IMR-90 (cell line): ENCODE measurements around the gene ACTR10. TPM values are rescaled to one million over a fixed set of nuclear protein-coding genes. Genes with fewer than 3 reads are reported as not detected.
A peak's percentile ranks its signal among the peaks of the same experiment; 100 is the strongest.

Experiments used
- ATAC-seq: fragments of 200-7000 bp; cut with Tn5 transposase; 2 replicates; pipeline ENCODE4 v1.9.1; 2020; ENCODE audit warnings: low read depth, mild to moderate bottlenecking, moderate library complexity
- BruUV-seq: library from RNA; stranded (reverse); fragments of 400-500 nt; replicated peaks from 2 replicates; lab custom pipeline; 2021; lab: Mats Ljungman, UMichigan
- CTCF ChIA-PET: fragments of 300-600 bp; formaldehyde crosslinking; extraction: SDS; loops from one replicate; lab custom pipeline; 2021; ENCODE audit warnings: antibody characterized with exemption; lab: Yijun Ruan, JAX
- POLR2A ChIA-PET: fragments of 300-600 bp; sonication (Branson Sonifier 250); formaldehyde crosslinking; loops from one replicate; lab custom pipeline; 2022; ENCODE audit warnings: antibody characterized with exemption; ENCODE audit not compliant: unreplicated experiment; lab: Charles Lee
- DNase-seq: peaks from one replicate; pipeline ENCODE4 v3.0.0; 2013
- H2AFZ ChIP-seq: replicated peaks from 2 replicates; pipeline ENCODE3; 2013; ENCODE audit warnings: low read length, mild to moderate bottlenecking; ENCODE audit not compliant: poor library complexity
- H2AK5ac ChIP-seq: 2 replicates; pipeline ENCODE4 v1.6.1; 2013; ENCODE audit warnings: low read depth, low read length, inconsistent platforms
- H2AK9ac ChIP-seq: replicated peaks from 2 replicates; pipeline ENCODE3; 2013; ENCODE audit warnings: mild to moderate bottlenecking, low read depth, low read length, moderate library complexity; ENCODE audit not compliant: poor library complexity
- H2BK120ac ChIP-seq: 2 replicates; pipeline ENCODE4 v1.6.1; 2013; ENCODE audit warnings: low read depth, low read length, inconsistent platforms
- H2BK15ac ChIP-seq: 3 replicates; pipeline ENCODE4 v1.6.1; 2013; ENCODE audit warnings: low read depth, low read length, inconsistent platforms
- H2BK20ac ChIP-seq: 2 replicates; pipeline ENCODE4 v1.6.1; 2013; ENCODE audit warnings: low read depth, mild to moderate bottlenecking, inconsistent platforms, low read length, moderate library complexity
- H2BK5ac ChIP-seq: 2 replicates; pipeline ENCODE4 v1.6.1; 2013; ENCODE audit warnings: mild to moderate bottlenecking, low read depth, low read length, inconsistent platforms; ENCODE audit not compliant: poor library complexity, severe bottlenecking
- H3K14ac ChIP-seq: replicated peaks from 2 replicates; pipeline ENCODE4 v1.6.1; 2013; ENCODE audit warnings: low read depth, low read length, inconsistent platforms
- H3K18ac ChIP-seq: 2 replicates; pipeline ENCODE4 v1.6.1; 2013; ENCODE audit warnings: low read depth, low read length, control low read depth
- H3K23ac ChIP-seq: 2 replicates; pipeline ENCODE4 v1.6.1; 2013; ENCODE audit warnings: low read depth, low read length, inconsistent platforms
- H3K27ac ChIP-seq: 2 replicates; pipeline ENCODE4 v1.5.1; 2013; ENCODE audit warnings: mild to moderate bottlenecking, control low read depth, low read length; ENCODE audit not compliant: insufficient read depth
- H3K27me3 ChIP-seq: 2 replicates; pipeline ENCODE4 v1.6.1; 2013; ENCODE audit warnings: low read length; ENCODE audit not compliant: control insufficient read depth, insufficient read depth
- H3K36me3 ChIP-seq: 2 replicates; pipeline ENCODE4 v1.6.1; 2013; ENCODE audit warnings: low read length, mixed read lengths; ENCODE audit not compliant: control insufficient read depth, insufficient read depth
- H3K4ac ChIP-seq: 2 replicates; pipeline ENCODE4 v1.6.1; 2013; ENCODE audit warnings: low read depth, low read length, inconsistent platforms
- H3K4me1 ChIP-seq: 2 replicates; pipeline ENCODE4 v1.6.1; 2013; ENCODE audit warnings: low read length, mixed read lengths; ENCODE audit not compliant: control insufficient read depth, insufficient read depth
- H3K4me2 ChIP-seq: 2 replicates; pipeline ENCODE4 v1.6.1; 2013; ENCODE audit warnings: low read depth, mild to moderate bottlenecking, control low read depth, low read length, moderate library complexity
- H3K4me3 ChIP-seq: 2 replicates; pipeline ENCODE4 v1.5.1; 2013; ENCODE audit warnings: low read depth, mild to moderate bottlenecking, control low read depth, low read length, moderate library complexity; ENCODE audit not compliant: insufficient read depth
- H3K56ac ChIP-seq: 2 replicates; pipeline ENCODE4 v1.6.1; 2013; ENCODE audit warnings: low read length, inconsistent platforms; ENCODE audit not compliant: insufficient read depth; ENCODE audit errors: extremely low read depth
- H3K79me1 ChIP-seq, 2 experiments: 2 replicates each; pipeline ENCODE4 v1.6.1; 2013; ENCODE audit warnings: low read length in 2 of 2, inconsistent platforms in 1 of 2, low read depth in 1 of 2
- H3K9ac ChIP-seq: 2 replicates; pipeline ENCODE4 v1.6.1; 2013; ENCODE audit warnings: low read depth, low read length, control low read depth
- H3K9me1 ChIP-seq: 2 replicates; pipeline ENCODE4 v1.6.1; 2013; ENCODE audit warnings: low read length, inconsistent platforms; ENCODE audit not compliant: insufficient read depth
- H3K9me3 ChIP-seq: 2 replicates; pipeline ENCODE4 v1.6.1; 2013; ENCODE audit warnings: low read length; ENCODE audit not compliant: control insufficient read depth, insufficient read depth
- H4K20me1 ChIP-seq: 2 replicates; pipeline ENCODE4 v1.6.1; 2013; ENCODE audit warnings: low read length, inconsistent platforms; ENCODE audit not compliant: insufficient read depth
- H4K5ac ChIP-seq: 2 replicates; pipeline ENCODE4 v1.6.1; 2013; ENCODE audit warnings: mild to moderate bottlenecking, low read depth, low read length, control low read depth
- H4K8ac ChIP-seq, 2 experiments: 2 replicates each; pipeline ENCODE4 v1.6.1; 2013; ENCODE audit warnings: low read depth in 2 of 2, low read length in 2 of 2, control low read depth in 1 of 2, inconsistent platforms in 1 of 2
- H4K91ac ChIP-seq: 2 replicates; pipeline ENCODE4 v1.6.1; 2013; ENCODE audit warnings: low read depth, low read length, inconsistent platforms; ENCODE audit not compliant: insufficient read depth
- MXI1 ChIP-seq: IDR thresholded peaks from 2 replicates; pipeline ENCODE4 v1.6.1; 2012; ENCODE audit warnings: low read depth, mild to moderate bottlenecking, low read length, moderate library complexity, borderline replicate concordance
- NFE2L2 ChIP-seq: fragments of 150-350 bp; IDR thresholded peaks from 2 replicates; pipeline ENCODE4 v1.6.1; 2016; ENCODE audit warnings: low read depth, mild to moderate bottlenecking, low read length
- WGBS, 2 experiments: methylation state at CpG; one replicate each; pipeline versions ENCODE4 v1.1.5 to v1.1.7; 2013; ENCODE audit warnings: missing lambda C conversion rate in 2 of 2; ENCODE audit not compliant: insufficient read length in 1 of 2; ENCODE audit errors: extremely low coverage in 2 of 2; 5-methylcytosine and 5-hydroxymethylcytosine counted together
- dilution Hi-C: fragments of 300-500 bp; cut with HindIII; formaldehyde crosslinking; loops from one replicate; pipeline ENCODE4 v1.14.3; 2018; ENCODE audit warnings: low sequenced_read_pairs; ENCODE audit not compliant: unreplicated experiment
- in situ Hi-C: fragments of 300-500 bp; cut with MboI; formaldehyde crosslinking; loops from 3 replicates; pipeline ENCODE4 v1.14.3; 2019; ENCODE audit warnings: low sequenced_read_pairs, inconsistent platforms, mixed read lengths
- intact Hi-C: fragments of 100-400 bp; cut with micrococcal nuclease; formaldehyde crosslinking; loops from 2 replicates; pipeline ENCODE4 v1.10.0; 2022
- polyA plus RNA-seq, 3 experiments: library from polyadenylated mRNA; depleted of rRNA; stranded (reverse); fragments of >200 nt; gene quantifications; 2 replicates each; pipeline ENCODE4 v1.2.3, GENCODE V29; 2012; ENCODE audit warnings: low replicate concordance in 1 of 3
- total RNA-seq: library from RNA; depleted of rRNA; stranded (reverse); fragments of >200 nt; gene quantifications from 2 replicates; pipeline ENCODE4 v1.2.3, GENCODE V29; 2012

Gene ACTR10
- total and polyA plus RNA-seq, 2 of the 4 experiments (the other 2 are of a cell fraction), result 71.0 to 71.7 TPM

DNA sequence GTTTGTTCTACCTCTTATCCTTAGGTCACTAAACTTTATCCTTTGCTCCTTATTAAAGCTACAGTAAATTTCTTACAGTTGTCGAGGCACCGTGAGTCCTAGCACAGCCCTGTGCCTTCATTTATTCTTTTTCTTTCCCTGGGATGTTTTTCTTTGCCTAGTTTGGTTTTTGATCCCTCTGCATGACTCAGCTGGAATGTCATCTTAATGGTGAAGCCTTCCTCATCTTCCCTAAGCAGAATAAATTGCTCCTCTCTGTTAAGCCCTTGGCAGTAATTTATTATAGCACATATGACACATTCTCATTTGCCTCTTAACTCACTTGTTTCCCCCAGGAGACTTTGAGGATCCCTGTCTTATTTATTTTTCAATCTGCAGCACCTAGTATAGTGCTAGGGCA lies 16.6 kb downstream of the ACTR10 start:
- intact Hi-C loops, result loop anchor here (10.0 kb wide), 1 partner anchor 1278 kb away; no protein-coding TSS in a partner anchor
- ChIA-PET POLR2A (no interaction called here), CTCF (interaction anchor here (1.0 kb wide), 1 partner anchor 108 kb away, joined by 3 read pairs; no protein-coding TSS in a partner anchor)
- no peak overlapping the region for H2AK9ac ChIP-seq
- no peaks in the 10 kb centered on the region for H4K20me1 ChIP-seq
- H4K8ac ChIP-seq, result no peak overlapping the region
- H3K14ac ChIP-seq, result no peak overlapping the region
- no peak overlapping the region for H2BK5ac ChIP-seq
- no peak overlapping the region for H3K4me3 ChIP-seq
- H3K18ac ChIP-seq, result no peak overlapping the region
- dilution Hi-C loops, result no loop called here
- peaks cover 3% of the 10 kb centered on the region; the same call in 1 of the 2 replicates for H3K4me1 ChIP-seq
- in situ Hi-C loops, result no loop called here
- no CpG with 5 or more reads among the region's 2 CpGs for WGBS, 2 experiments
- ATAC-seq, result peak; percentile 74
- H3K23ac ChIP-seq, result no peak overlapping the region
- H3K79me1 ChIP-seq, result no peaks in the 10 kb centered on the region
- no peaks in the 10 kb centered on the region for H3K27me3 ChIP-seq
- BruUV-seq, result no TSS peak
- H2AK5ac ChIP-seq, result no peak overlapping the region
- no peaks in the 10 kb centered on the region for H3K9me3 ChIP-seq
- no peak overlapping the region for H3K27ac ChIP-seq
- DNase-seq, result peak; percentile 32
- no peak overlapping the region for H3K9ac ChIP-seq
- no peak for TF ChIP-seq MXI1
- peak; percentile 84 for TF ChIP-seq NFE2L2
- H4K5ac ChIP-seq, result no peak overlapping the region
- no peak overlapping the region for H4K91ac ChIP-seq
- no peak overlapping the region for H2BK120ac ChIP-seq
- H2BK15ac ChIP-seq, result no peak overlapping the region
- H3K4me2 ChIP-seq, result no peak overlapping the region
- no peak overlapping the region for H2AFZ ChIP-seq
- H3K4ac ChIP-seq, result no peak overlapping the region
- peaks cover 20% of the 10 kb centered on the region for H3K36me3 ChIP-seq
- H2BK20ac ChIP-seq, result no peak overlapping the region
- H3K56ac ChIP-seq, result no peak overlapping the region
- no peaks in the 10 kb centered on the region for H3K9me1 ChIP-seq
